Lower lobe of right lung (tissue), 2 donors: ENCODE measurements around the gene FAM181B. TPM values are rescaled to one million over a fixed set of nuclear protein-coding genes. Genes with fewer than 3 reads are reported as not detected.

Experiments
- ATAC-seq, 2 donors: fragments of 200-7000 bp; cut with Tn5 transposase; one replicate each; pipeline ENCODE4 v1.9.1; 2020 to 2022; ENCODE audit warnings: mild to moderate bottlenecking in 2 of 2, moderate library complexity in 2 of 2
- DNase-seq: peaks from one replicate; pipeline ENCODE4 v3.0.0-alpha.2; 2020
- H3K27ac ChIP-seq: fragments of 200-600 bp; one replicate; pipeline ENCODE4 v1.8.0; 2022
- H3K27me3 ChIP-seq: fragments of 200-600 bp; one replicate; pipeline ENCODE4 v1.8.0; 2022; ENCODE audit warnings: low read depth
- H3K36me3 ChIP-seq: fragments of 200-600 bp; one replicate; pipeline ENCODE4 v1.8.0; 2022; ENCODE audit warnings: mild to moderate bottlenecking
- H3K4me1 ChIP-seq: fragments of 200-600 bp; one replicate; pipeline ENCODE4 v1.8.0; 2022
- H3K4me3 ChIP-seq: fragments of 200-600 bp; one replicate; pipeline ENCODE4 v1.8.0; 2022; ENCODE audit warnings: mild to moderate bottlenecking
- H3K9me3 ChIP-seq: fragments of 200-600 bp; one replicate; pipeline ENCODE4 v1.8.0; 2022
- intact Hi-C: fragments of 100-400 bp; cut with DNase I; formaldehyde crosslinking; loops from one replicate; pipeline ENCODE4 v1.11.0; 2022
- total RNA-seq: library from RNA; stranded (reverse); fragmentation: NEBNext Ultra II Directional; extraction: Animal tissue kit (Norgen Biotek cat#: 25700); gene quantifications from one replicate; pipeline ENCODE4 v1.2.1, GENCODE V29; 2021
- TF ChIP-seq, protein P1 (sequence below): fragments of 200-600 bp; IDR thresholded peaks from one replicate; pipeline ENCODE4 v1.8.0; 2022; ENCODE audit warnings: antibody characterized with exemption, mild to moderate bottlenecking
- donor health status: DM: no; HTN: yes; CAD: no; lungs with severe emphysema.

The FAM181B gene
- total RNA-seq, 1 donor from 2014 or later: 0.09 TPM

DNA sequence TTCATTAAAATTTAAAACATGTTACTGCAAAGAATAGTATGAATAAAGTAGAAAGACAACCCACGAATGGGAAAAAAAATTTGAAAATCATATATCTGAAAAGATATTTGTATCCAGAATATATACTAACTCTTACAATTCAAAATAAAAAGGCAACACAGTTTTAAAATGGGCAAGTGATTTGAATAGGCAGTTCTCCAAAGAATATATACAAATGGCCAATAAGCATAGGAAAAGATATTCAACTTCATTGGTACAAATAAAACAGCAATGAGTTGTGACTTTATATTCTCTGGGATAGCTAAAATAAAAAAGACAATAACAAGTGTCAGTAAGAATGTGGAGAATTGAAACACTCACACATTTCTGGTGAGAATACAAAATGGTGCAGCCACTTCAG is 41.6 kb upstream of the FAM181B start:
- ATAC-seq: no peak
- H3K27me3 ChIP-seq: no peaks in the 10 kb centered on the region
- peaks cover 6% of the 10 kb centered on the region for H3K9me3 ChIP-seq
- no peak overlapping the region for H3K27ac ChIP-seq
- intact Hi-C loops: no loop called here
- no peaks in the 10 kb centered on the region for H3K36me3 ChIP-seq
- TF ChIP-seq, protein P1, sequence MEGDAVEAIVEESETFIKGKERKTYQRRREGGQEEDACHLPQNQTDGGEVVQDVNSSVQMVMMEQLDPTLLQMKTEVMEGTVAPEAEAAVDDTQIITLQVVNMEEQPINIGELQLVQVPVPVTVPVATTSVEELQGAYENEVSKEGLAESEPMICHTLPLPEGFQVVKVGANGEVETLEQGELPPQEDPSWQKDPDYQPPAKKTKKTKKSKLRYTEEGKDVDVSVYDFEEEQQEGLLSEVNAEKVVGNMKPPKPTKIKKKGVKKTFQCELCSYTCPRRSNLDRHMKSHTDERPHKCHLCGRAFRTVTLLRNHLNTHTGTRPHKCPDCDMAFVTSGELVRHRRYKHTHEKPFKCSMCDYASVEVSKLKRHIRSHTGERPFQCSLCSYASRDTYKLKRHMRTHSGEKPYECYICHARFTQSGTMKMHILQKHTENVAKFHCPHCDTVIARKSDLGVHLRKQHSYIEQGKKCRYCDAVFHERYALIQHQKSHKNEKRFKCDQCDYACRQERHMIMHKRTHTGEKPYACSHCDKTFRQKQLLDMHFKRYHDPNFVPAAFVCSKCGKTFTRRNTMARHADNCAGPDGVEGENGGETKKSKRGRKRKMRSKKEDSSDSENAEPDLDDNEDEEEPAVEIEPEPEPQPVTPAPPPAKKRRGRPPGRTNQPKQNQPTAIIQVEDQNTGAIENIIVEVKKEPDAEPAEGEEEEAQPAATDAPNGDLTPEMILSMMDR: no peak
- no peak overlapping the region for H3K4me3 ChIP-seq
- H3K4me1 ChIP-seq: no peaks in the 10 kb centered on the region
- no peak for DNase-seq

- Histone ChIP-seq H3K27ac (no peak overlapping the region), H3K27me3 (no peaks in the 10 kb centered on the region), H3K4me3 (no peak overlapping the region), H3K36me3 (no peaks in the 10 kb centered on the region), H3K9me3 (peaks cover under 1% of the 10 kb centered on the region), H3K4me1 (no peaks in the 10 kb centered on the region)
- intact Hi-C loops: no loop called here
- ATAC-seq (no peak), DNase-seq (no peak)
- TF ChIP-seq, protein P1: no peak
Measured at GRCh38 chr11:82771781-82772180, 38.1 kb upstream of the FAM181B start.

- intact Hi-C loops: no loop called here
- DNase-seq (no peak), ATAC-seq (no peak)
Measured at GRCh38 chr11:82767123-82767522, 33.5 kb upstream of the FAM181B start.

GRCh38 chr11:82765466-82766034 is 31.9 kb upstream of the FAM181B start:
- no peak for DNase-seq
- Histone ChIP-seq H3K27ac (no peak overlapping the region), H3K4me1 (no peaks in the 10 kb centered on the region), H3K36me3 (no peaks in the 10 kb centered on the region), H3K27me3 (no peaks in the 10 kb centered on the region), H3K4me3 (no peak overlapping the region), H3K9me3 (no peaks in the 10 kb centered on the region)
- no peak for ATAC-seq
- TF ChIP-seq, protein P1: no peak
- intact Hi-C loops: no loop called here

More at GRCh38 chr11:82767123-82767522, 33.5 kb upstream of the FAM181B start:
- Histone ChIP-seq H3K4me1 (no peaks in the 10 kb centered on the region), H3K9me3 (no peaks in the 10 kb centered on the region), H3K36me3 (no peaks in the 10 kb centered on the region), H3K4me3 (no peak overlapping the region), H3K27me3 (no peaks in the 10 kb centered on the region), H3K27ac (no peak overlapping the region)
- TF ChIP-seq, protein P1: no peak

DNA sequence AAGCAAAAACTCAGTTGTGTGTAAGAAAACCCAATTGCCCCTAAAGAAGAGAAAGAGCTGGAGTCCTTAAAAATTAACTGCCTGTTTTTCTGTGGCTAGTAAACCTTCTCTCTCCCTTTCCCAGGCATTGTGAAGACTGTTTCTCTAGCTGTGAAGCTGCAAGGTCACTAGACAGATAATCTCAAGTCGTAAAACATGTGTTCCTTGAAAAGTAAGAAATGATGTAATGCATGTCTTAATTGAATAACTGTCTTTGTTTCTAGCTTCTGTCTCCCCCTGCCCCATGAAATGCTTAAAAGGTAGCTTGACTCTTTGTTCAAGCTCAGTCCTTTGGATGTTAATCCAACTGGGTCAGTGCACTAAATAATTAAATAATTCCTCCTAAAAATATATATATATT is 29.5 kb upstream of the FAM181B start:
- no peaks in the 10 kb centered on the region for H3K27me3 ChIP-seq
- no peaks in the 10 kb centered on the region for H3K36me3 ChIP-seq
- no peak for ATAC-seq
- no peaks in the 10 kb centered on the region for H3K9me3 ChIP-seq
- TF ChIP-seq, protein P1: no peak
- no peak overlapping the region for H3K4me3 ChIP-seq
- no peaks in the 10 kb centered on the region for H3K4me1 ChIP-seq
- no peak for DNase-seq
- intact Hi-C loops: no loop called here
- no peak overlapping the region for H3K27ac ChIP-seq
